A673 (cell line): ENCODE measurements around the gene SLC12A1. TPM values are rescaled to one million over a fixed set of nuclear protein-coding genes. Genes with fewer than 3 reads are reported as not detected.

Source experiments
- BruUV-seq: library from RNA; stranded (reverse); fragments of 400-500 nt; replicated peaks from 2 replicates; lab custom pipeline; 2021; lab: Mats Ljungman, UMichigan
- CTCF ChIA-PET: fragments of 300-600 bp; sonication (Branson Sonifier 250); formaldehyde crosslinking; loops from one replicate; lab custom pipeline; 2022; ENCODE audit warnings: antibody characterized with exemption; lab: Charles Lee
- POLR2A ChIA-PET: fragments of 300-600 bp; sonication (Branson Sonifier 250); formaldehyde crosslinking; loops from one replicate; lab custom pipeline; 2022; ENCODE audit warnings: antibody characterized with exemption; ENCODE audit not compliant: low non-redundant PET; lab: Charles Lee
- DNase-seq: peaks from one replicate; pipeline ENCODE4 v3.0.0-alpha.2; 2015; ENCODE audit warnings: low spot score
- H3K27ac ChIP-seq: fragments of 200-600 bp; sonication (generic); 2 replicates; pipeline ENCODE4 v1.5.1; 2016; ENCODE audit warnings: mixed run types, low read depth, mild to moderate bottlenecking, mixed read lengths, antibody characterized with exemption, low read length; ENCODE audit not compliant: poor library complexity, severe bottlenecking
- H3K27me3 ChIP-seq: fragments of 200-600 bp; sonication (generic); replicated peaks from 2 replicates; pipeline ENCODE4 v1.6.1; 2017; ENCODE audit warnings: mixed run types, low read depth, mild to moderate bottlenecking, mixed read lengths, antibody characterized with exemption, low read length; ENCODE audit not compliant: insufficient read depth, poor library complexity
- H3K36me3 ChIP-seq: fragments of 200-600 bp; sonication (generic); 2 replicates; pipeline ENCODE4 v1.6.1; 2016; ENCODE audit warnings: mixed run types, mild to moderate bottlenecking, mixed read lengths, antibody characterized with exemption, low read length; ENCODE audit not compliant: insufficient read depth, poor library complexity, severe bottlenecking
- H3K4me1 ChIP-seq: fragments of 200-600 bp; sonication (generic); 2 replicates; pipeline ENCODE4 v1.6.1; 2017; ENCODE audit warnings: mixed run types, mild to moderate bottlenecking, mixed read lengths, antibody characterized with exemption, low read length; ENCODE audit not compliant: insufficient read depth, poor library complexity, severe bottlenecking
- H3K4me3 ChIP-seq: fragments of 200-600 bp; sonication (generic); 2 replicates; pipeline ENCODE4 v1.5.1; 2016; ENCODE audit warnings: low read depth, mixed run types, mild to moderate bottlenecking, mixed read lengths, low read length; ENCODE audit not compliant: poor library complexity, severe bottlenecking
- H3K9me3 ChIP-seq: fragments of 200-600 bp; sonication (generic); 2 replicates; pipeline ENCODE4 v1.6.1; 2016; ENCODE audit warnings: mixed run types, low read depth, mild to moderate bottlenecking, mixed read lengths, antibody characterized with exemption, low read length; ENCODE audit not compliant: poor library complexity, severe bottlenecking
- EZH2 ChIP-seq: fragments of 200-600 bp; sonication (generic); IDR thresholded peaks from 2 replicates; pipeline ENCODE4 v1.6.1; 2017; ENCODE audit warnings: borderline replicate concordance, low read depth, mild to moderate bottlenecking, mixed read lengths, antibody characterized with exemption, low read length; ENCODE audit not compliant: poor library complexity, severe bottlenecking
- intact Hi-C: fragments of 100-400 bp; cut with micrococcal nuclease; formaldehyde crosslinking; loops from one replicate; pipeline ENCODE4 v1.10.0; 2022; ENCODE audit not compliant: unreplicated experiment
- total RNA-seq: library from RNA; stranded (reverse); gene quantifications from 2 replicates; pipeline ENCODE4 v1.2.3, GENCODE V29; 2021
- TF ChIP-seq, protein P1 (sequence below): fragments of 300-800, 200-600 bp; sonication (generic); conservative IDR thresholded peaks from 2 replicates; pipeline ENCODE4 v1.5.1; 2017; ENCODE audit warnings: low read depth, mild to moderate bottlenecking, antibody characterized with exemption, low read length, moderate library complexity, mixed read lengths

The SLC12A1 gene
- total RNA-seq, 1 experiment from 2014 or later: not detected

DNA sequence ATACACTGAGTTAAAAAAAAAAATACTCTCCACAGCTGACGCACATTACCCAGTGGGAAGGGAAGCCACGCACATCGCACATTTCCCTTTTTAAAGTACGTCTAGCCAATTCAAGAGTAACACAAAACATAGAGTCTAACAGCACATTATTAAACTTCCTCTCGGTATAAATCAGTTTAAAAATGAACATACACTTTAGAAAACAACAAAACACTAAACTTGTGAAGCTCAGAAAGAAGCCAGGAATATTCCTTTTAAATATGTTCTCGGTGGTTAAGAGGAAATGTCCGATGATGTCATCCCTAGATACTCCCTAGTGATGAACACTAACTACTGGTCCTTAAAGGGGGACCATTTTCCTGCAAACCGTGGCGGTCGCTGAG, 28.7 kb upstream of the SLC12A1 start:
- peak overlapping the region; percentile 93 for H3K27ac ChIP-seq
- H3K4me3 ChIP-seq: peak overlapping the region; percentile 74
- no TSS peak for BruUV-seq
- no peak for TF ChIP-seq EZH2
- TF ChIP-seq, protein P1, sequence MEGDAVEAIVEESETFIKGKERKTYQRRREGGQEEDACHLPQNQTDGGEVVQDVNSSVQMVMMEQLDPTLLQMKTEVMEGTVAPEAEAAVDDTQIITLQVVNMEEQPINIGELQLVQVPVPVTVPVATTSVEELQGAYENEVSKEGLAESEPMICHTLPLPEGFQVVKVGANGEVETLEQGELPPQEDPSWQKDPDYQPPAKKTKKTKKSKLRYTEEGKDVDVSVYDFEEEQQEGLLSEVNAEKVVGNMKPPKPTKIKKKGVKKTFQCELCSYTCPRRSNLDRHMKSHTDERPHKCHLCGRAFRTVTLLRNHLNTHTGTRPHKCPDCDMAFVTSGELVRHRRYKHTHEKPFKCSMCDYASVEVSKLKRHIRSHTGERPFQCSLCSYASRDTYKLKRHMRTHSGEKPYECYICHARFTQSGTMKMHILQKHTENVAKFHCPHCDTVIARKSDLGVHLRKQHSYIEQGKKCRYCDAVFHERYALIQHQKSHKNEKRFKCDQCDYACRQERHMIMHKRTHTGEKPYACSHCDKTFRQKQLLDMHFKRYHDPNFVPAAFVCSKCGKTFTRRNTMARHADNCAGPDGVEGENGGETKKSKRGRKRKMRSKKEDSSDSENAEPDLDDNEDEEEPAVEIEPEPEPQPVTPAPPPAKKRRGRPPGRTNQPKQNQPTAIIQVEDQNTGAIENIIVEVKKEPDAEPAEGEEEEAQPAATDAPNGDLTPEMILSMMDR: no peak
- peak; percentile 69 for DNase-seq
- no peaks in the 10 kb centered on the region for H3K27me3 ChIP-seq
- ChIA-PET CTCF (interaction anchor here (0.6 kb wide), 1 partner anchor 168 kb away, joined by 3 read pairs; no protein-coding TSS in a partner anchor), POLR2A (interaction anchor here (0.6 kb wide), 1 partner anchor 146 kb away, joined by 3 read pairs; no protein-coding TSS in a partner anchor)
- H3K9me3 ChIP-seq: peaks cover 18% of the 10 kb centered on the region
- intact Hi-C loops: no loop called here
- no peaks in the 10 kb centered on the region for H3K36me3 ChIP-seq
- peaks cover 11% of the 10 kb centered on the region for H3K4me1 ChIP-seq

DNA sequence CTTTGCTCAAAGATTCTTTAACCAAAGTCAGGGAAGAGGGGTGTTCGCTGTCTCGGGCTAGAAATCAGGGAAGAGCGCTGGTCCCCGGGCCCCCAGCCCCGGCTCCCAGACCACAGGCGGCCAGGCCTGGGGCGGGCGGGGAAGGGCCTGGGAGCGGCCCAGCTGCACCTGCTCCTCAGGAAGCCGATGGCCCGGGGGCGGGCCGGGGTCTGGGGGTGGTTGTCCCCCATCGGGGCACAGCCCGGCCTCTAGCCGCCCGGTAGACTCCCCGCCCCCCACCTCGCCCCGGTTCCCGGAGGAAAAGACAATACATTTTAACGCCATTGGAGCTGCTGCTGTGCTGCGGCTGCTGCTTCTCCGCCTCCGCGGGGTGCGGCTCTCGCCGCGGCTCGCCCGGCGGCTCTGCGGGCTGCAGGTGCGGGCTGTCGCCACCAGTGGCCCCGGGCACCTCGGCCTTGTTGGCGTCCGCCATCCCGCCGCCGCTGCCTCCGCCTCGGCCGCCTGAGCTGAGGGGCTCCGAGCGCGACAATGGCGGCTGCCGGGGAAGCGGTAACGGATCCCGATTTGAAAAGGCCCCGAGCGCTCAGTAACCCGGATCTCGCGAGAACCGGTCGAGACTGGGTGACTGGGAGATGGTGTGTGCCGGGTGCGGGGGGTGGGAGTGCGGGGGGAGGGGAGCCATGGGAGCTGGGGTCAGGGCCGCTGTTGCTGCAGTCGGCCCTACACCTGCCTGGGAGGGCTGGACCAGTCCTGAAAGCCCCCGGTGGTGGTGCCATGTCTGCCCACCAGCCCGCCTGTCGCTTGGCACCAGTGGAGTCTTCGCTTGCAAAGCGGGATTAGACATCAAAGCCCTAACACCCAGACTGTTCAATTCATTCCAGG, 28.1 kb upstream of the SLC12A1 start, which contains the start of gene MYEF2:
TSS of gene MYEF2 (minus strand) at position 530 of the 882 bp plus-strand sequence. CDS start at position 472, 58 bp downstream.
- H3K4me3 ChIP-seq: peak within 1 kb of the TSS; percentile 74
- POLR2A ChIA-PET: interaction anchor here (0.6 kb wide), 2 partner anchors 145 to 436 kb away, joined by 3 read pairs; no protein-coding TSS in a partner anchor
- intact Hi-C loops: no loop called here
- BruUV-seq: no TSS peak
- CTCF ChIA-PET: interaction anchor here (0.6 kb wide), 1 partner anchor 167 kb away, joined by 3 read pairs; no protein-coding TSS in a partner anchor
- no peaks in the 10 kb centered on the region for H3K36me3 ChIP-seq
- H3K27me3 ChIP-seq: peaks cover under 1% of the 10 kb centered on the region
- H3K4me1 ChIP-seq: peaks cover 11% of the 10 kb centered on the region
- TF ChIP-seq, protein P1: no peak
- TF ChIP-seq EZH2: no peak
- H3K27ac ChIP-seq: peak within 1 kb of the TSS; percentile 93
- H3K9me3 ChIP-seq: peaks cover 12% of the 10 kb centered on the region
- peak; percentile 92 for DNase-seq

DNA sequence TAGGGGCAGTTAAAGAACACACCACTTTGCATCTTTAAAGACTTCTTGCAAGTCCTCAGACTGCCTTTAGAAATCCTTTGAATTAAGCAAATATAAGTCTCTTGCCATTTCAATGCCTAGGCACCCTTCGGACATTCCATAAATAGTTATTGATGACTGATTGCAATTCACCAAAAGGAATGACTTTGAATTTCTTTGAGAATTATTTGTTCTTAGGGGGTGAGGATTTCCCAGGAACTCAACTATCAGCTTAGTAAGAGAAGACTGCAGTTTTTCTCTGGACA, 27.5 kb upstream of the SLC12A1 start:
- intact Hi-C loops: no loop called here
- no TSS peak for BruUV-seq
- H3K36me3 ChIP-seq: no peaks in the 10 kb centered on the region
- ChIA-PET CTCF (no interaction called here), POLR2A (no interaction called here)
- TF ChIP-seq, protein P1: no peak
- TF ChIP-seq EZH2: no peak
- peaks cover 11% of the 10 kb centered on the region for H3K4me1 ChIP-seq
- peaks cover 6% of the 10 kb centered on the region for H3K9me3 ChIP-seq
- H3K27me3 ChIP-seq: peaks cover 5% of the 10 kb centered on the region
- no peak for DNase-seq
- peak overlapping the region; percentile 74 for H3K4me3 ChIP-seq
- H3K27ac ChIP-seq: peak overlapping the region; percentile 93
